NCI-H446 treated with DMSO at 0.1 percent for 48 hours (cell line): ENCODE measurements around the gene BAIAP2.

Experiments used
- DNase-seq: peaks from one replicate; lab custom pipeline; 2025; lab: John Stamatoyannopoulos, UW

The BAIAP2 gene

GRCh38 chr17:81090361-81091136 is 55.6 kb downstream of the BAIAP2 start:
- no peak for DNase-seq

- DNase-seq: no peak
Observed at GRCh38 chr17:81091154-81091553, 56.2 kb downstream of the BAIAP2 start.

GRCh38 chr17:81091774-81092517 is 57.0 kb downstream of the BAIAP2 start:
- DNase-seq: no peak

- no peak for DNase-seq
Observed at GRCh38 chr17:81092518-81093095, 57.7 kb downstream of the BAIAP2 start.

GRCh38 chr17:81093619-81094508 is 58.9 kb downstream of the BAIAP2 start:
- DNase-seq: no peak

GRCh38 chr17:81094509-81095382 is 59.8 kb downstream of the BAIAP2 start:
- no peak for DNase-seq

GRCh38 chr17:81095383-81095762 is 60.4 kb downstream of the BAIAP2 start:
- no peak for DNase-seq

GRCh38 chr17:81096741-81097133 is 61.8 kb downstream of the BAIAP2 start:
- DNase-seq: no peak

- DNase-seq: no peak
Observed at GRCh38 chr17:81097134-81097942, 62.4 kb downstream of the BAIAP2 start.

- no peak for DNase-seq
Observed at GRCh38 chr17:81097943-81098308, 63.0 kb downstream of the BAIAP2 start.

- DNase-seq: no peak
Observed at GRCh38 chr17:81099888-81100287, 64.9 kb downstream of the BAIAP2 start.

- DNase-seq: no peak
Observed at GRCh38 chr17:81100668-81101067, 65.7 kb downstream of the BAIAP2 start.

GRCh38 chr17:81101614-81102306 is 66.8 kb downstream of the BAIAP2 start:
- DNase-seq: peak; percentile 4

- no peak for DNase-seq
Observed at GRCh38 chr17:81102352-81102751, 67.4 kb downstream of the BAIAP2 start.

GRCh38 chr17:81102869-81103268 is 67.9 kb downstream of the BAIAP2 start:
- no peak for DNase-seq

- no peak for DNase-seq
Observed at GRCh38 chr17:81103379-81103778, 68.4 kb downstream of the BAIAP2 start.

- DNase-seq: no peak
Observed at GRCh38 chr17:81106716-81107115, 71.8 kb downstream of the BAIAP2 start.

GRCh38 chr17:81108220-81108619 is 73.3 kb downstream of the BAIAP2 start:
- DNase-seq: no peak

- no peak for DNase-seq
Observed at GRCh38 chr17:81109957-81110356, 75.0 kb downstream of the BAIAP2 start.
